H1 (cell line): Measurements from ENCODE around the gene IRF9. TPM values are rescaled to one million over a fixed set of nuclear protein-coding genes. Genes with fewer than 3 reads are reported as not detected.

Experiments used
- CTCF ChIA-PET: fragments of 300-600 bp; sonication (Branson Sonifier 250); formaldehyde crosslinking; loops from one replicate; lab custom pipeline; 2021; ENCODE audit not compliant: partially characterized antibody; lab: Charles Lee
- POLR2A ChIA-PET: fragments of 300-600 bp; sonication (Branson Sonifier 250); formaldehyde crosslinking; loops from one replicate; lab custom pipeline; 2021; ENCODE audit warnings: inconsistent platforms; ENCODE audit not compliant: partially characterized antibody; lab: Charles Lee
- DNase-seq, 2 experiments: peaks; one replicate each; pipeline versions ENCODE4 v3.0.0 to v3.0.0-alpha.2; 2010 to 2022; ENCODE audit warnings: low spot score in 2 of 2, low read depth in 1 of 2, mixed read lengths in 1 of 2
- FAIRE-seq: peaks from 2 replicates; lab custom pipeline; 2011; peaks lifted over from hg19 to GRCh38; lab: Jason Lieb, UNC
- H2AFZ ChIP-seq: 2 replicates; pipeline ENCODE4 v1.8.1; 2012; ENCODE audit warnings: low read length, inconsistent platforms
- H2AK5ac ChIP-seq: 2 replicates; pipeline ENCODE4 v1.6.1; 2013; ENCODE audit warnings: low read depth, low read length
- H2BK120ac ChIP-seq: replicated peaks from 2 replicates; pipeline ENCODE3; 2013; ENCODE audit warnings: low read depth, low read length, inconsistent platforms
- H2BK12ac ChIP-seq: 2 replicates; pipeline ENCODE4 v1.6.1; 2013; ENCODE audit warnings: low read depth, low read length
- H2BK15ac ChIP-seq: 2 replicates; pipeline ENCODE4 v1.6.1; 2013; ENCODE audit warnings: low read length
- H2BK20ac ChIP-seq: 2 replicates; pipeline ENCODE4 v1.6.1; 2013; ENCODE audit warnings: low read length
- H2BK5ac ChIP-seq: 2 replicates; pipeline ENCODE4 v1.6.1; 2013; ENCODE audit warnings: low read depth, low read length
- H3K14ac ChIP-seq: 2 replicates; pipeline ENCODE4 v1.6.1; 2013; ENCODE audit warnings: inconsistent platforms; ENCODE audit not compliant: insufficient read length
- H3K18ac ChIP-seq: 2 replicates; pipeline ENCODE4 v1.6.1; 2013; ENCODE audit warnings: low read length; ENCODE audit errors: extremely low read depth
- H3K23ac ChIP-seq: 2 replicates; pipeline ENCODE4 v1.6.1; 2013; ENCODE audit warnings: inconsistent platforms; ENCODE audit not compliant: insufficient read length
- H3K23me2 ChIP-seq: 2 replicates; pipeline ENCODE4 v1.6.1; 2013; ENCODE audit warnings: low read depth, low read length
- H3K27ac ChIP-seq: 2 replicates; pipeline ENCODE4 v1.6.1; 2011; ENCODE audit warnings: low read depth, low read length, inconsistent platforms
- H3K27me3 ChIP-seq, 4 experiments: replicated peaks in 1 of 4; 1 replicate in 1 of 4; 2 replicates in 3 of 4; pipeline versions ENCODE4 v1.6.1 to v1.8.1; 2011 to 2013; ENCODE audit warnings: low read length in 3 of 4, mild to moderate bottlenecking in 3 of 4, inconsistent platforms in 2 of 4, mixed read lengths in 2 of 4, moderate library complexity in 1 of 4; ENCODE audit not compliant: control insufficient read depth in 3 of 4, insufficient read depth in 3 of 4; ENCODE audit errors: extremely low read depth in 1 of 4
- H3K36me3 ChIP-seq, 4 experiments: 2 replicates each; pipeline versions ENCODE4 v1.6.1 to v1.8.1; 2011 to 2013; ENCODE audit warnings: mild to moderate bottlenecking in 4 of 4, low read length in 3 of 4, moderate library complexity in 2 of 4, control low read depth in 1 of 4, inconsistent platforms in 1 of 4; ENCODE audit not compliant: insufficient read depth in 4 of 4, control insufficient read depth in 2 of 4
- H3K4ac ChIP-seq: replicated peaks from 2 replicates; pipeline ENCODE3; 2013; ENCODE audit warnings: low read length, low read depth, mixed read lengths, inconsistent platforms; ENCODE audit not compliant: insufficient read length
- H3K4me1 ChIP-seq, 4 experiments: replicated peaks in 1 of 4; 1 replicate in 1 of 4; 2 replicates in 3 of 4; pipeline versions ENCODE4 v1.6.1 to v1.8.1; 2011 to 2013; ENCODE audit warnings: low read length in 3 of 4, inconsistent platforms in 2 of 4, mixed read lengths in 1 of 4; ENCODE audit not compliant: insufficient read depth in 4 of 4, control insufficient read depth in 3 of 4
- H3K4me2 ChIP-seq, 2 experiments: 2 replicates each; pipeline versions ENCODE4 v1.6.1 to v1.8.1; 2011 to 2013; ENCODE audit warnings: low read depth in 2 of 2, low read length in 2 of 2, control low read depth in 1 of 2, inconsistent platforms in 1 of 2, mild to moderate bottlenecking in 1 of 2; ENCODE audit not compliant: insufficient read depth in 1 of 2
- H3K4me3 ChIP-seq, 4 experiments: fragments of 200-600, 300-600 bp in 1 of 4; sonication (generic), shearing (Covaris generic), sonication (Bioruptor Twin) in 1 of 4; 2 replicates each; pipeline versions ENCODE4 v1.5.1 to v1.8.1; 2011 to 2016; ENCODE audit warnings: low read length in 4 of 4, low read depth in 3 of 4, control low read depth in 2 of 4, inconsistent platforms in 2 of 4, mild to moderate bottlenecking in 2 of 4, mixed read lengths in 1 of 4, moderate library complexity in 1 of 4; ENCODE audit not compliant: insufficient read depth in 2 of 4; ENCODE audit errors: extremely low read depth in 1 of 4
- H3K56ac ChIP-seq: replicated peaks from 2 replicates; pipeline ENCODE3; 2013; ENCODE audit warnings: low read depth, mild to moderate bottlenecking, mixed read lengths, low read length, inconsistent platforms; ENCODE audit not compliant: insufficient read length
- H3K79me1 ChIP-seq: 2 replicates; pipeline ENCODE4 v1.6.1; 2013; ENCODE audit warnings: low read depth, low read length, control low read depth
- H3K79me2 ChIP-seq, 2 experiments: 2 replicates each; pipeline versions ENCODE4 v1.6.1 to v1.8.1; 2012 to 2013; ENCODE audit warnings: low read length in 2 of 2, mild to moderate bottlenecking in 2 of 2, inconsistent platforms in 1 of 2; ENCODE audit not compliant: insufficient read depth in 2 of 2, control insufficient read depth in 1 of 2
- H3K9ac ChIP-seq, 4 experiments: replicated peaks in 1 of 4; 1 replicate in 1 of 4; 2 replicates in 3 of 4; pipeline versions ENCODE4 v1.6.1 to v1.8.1; 2011 to 2013; ENCODE audit warnings: low read depth in 3 of 4, low read length in 3 of 4, control low read depth in 2 of 4, mild to moderate bottlenecking in 2 of 4, moderate library complexity in 2 of 4, inconsistent platforms in 1 of 4; ENCODE audit errors: extremely low read depth in 1 of 4
- H3K9me3 ChIP-seq, 2 experiments: 2 replicates each; pipeline versions ENCODE4 v1.6.1 to v1.8.1; 2012 to 2013; ENCODE audit warnings: mild to moderate bottlenecking in 2 of 2, moderate library complexity in 2 of 2, control low read depth in 1 of 2, inconsistent platforms in 1 of 2, low read depth in 1 of 2, low read length in 1 of 2, mixed read lengths in 1 of 2; ENCODE audit not compliant: insufficient read depth in 2 of 2
- H4K20me1 ChIP-seq, 2 experiments: replicated peaks in 1 of 2; 2 replicates each; pipeline versions ENCODE3 to v1.8.1; 2011 to 2013; ENCODE audit warnings: inconsistent platforms in 2 of 2, low read length in 2 of 2, mild to moderate bottlenecking in 1 of 2; ENCODE audit not compliant: insufficient read depth in 2 of 2, control insufficient read depth in 1 of 2
- H4K5ac ChIP-seq: 2 replicates; pipeline ENCODE4 v1.6.1; 2013; ENCODE audit warnings: low read length, low read depth, mixed read lengths, inconsistent platforms; ENCODE audit not compliant: insufficient read length
- H4K8ac ChIP-seq: 2 replicates; pipeline ENCODE4 v1.8.0; 2013; ENCODE audit warnings: mild to moderate bottlenecking, moderate library complexity, low read length, inconsistent platforms; ENCODE audit not compliant: insufficient read depth; ENCODE audit errors: extremely low read depth
- H4K91ac ChIP-seq: replicated peaks from 2 replicates; pipeline ENCODE3; 2013; ENCODE audit warnings: low read length, mixed read lengths, inconsistent platforms; ENCODE audit not compliant: insufficient read length
- WGBS, 2 experiments: shearing (Covaris generic) in 1 of 2; methylation state at CpG; one replicate each; pipeline versions ENCODE4 v1.1.6 to v1.1.7; 2013 to 2015; ENCODE audit warnings: low lambda C conversion rate in 2 of 2, mixed read lengths in 2 of 2, inconsistent platforms in 1 of 2, low coverage in 1 of 2, missing lambda C conversion rate in 1 of 2; ENCODE audit not compliant: insufficient replicate concordance in 2 of 2, insufficient coverage in 1 of 2, insufficient read length in 1 of 2; ENCODE audit errors: extremely low coverage in 1 of 2, missing lambda C conversion rate in 1 of 2; 5-methylcytosine and 5-hydroxymethylcytosine counted together
- polyA plus RNA-seq, 7 experiments: library from polyadenylated mRNA; depleted of rRNA in 3 of 7; stranded (reverse) in 5 of 7; unstranded in 2 of 7; fragments of >200 nt in 5 of 7; fragments of 200-250 nt in 2 of 7; gene quantifications; 1 replicate in 5 of 7; 2 replicates in 1 of 7; 4 replicates in 1 of 7; pipeline versions ENCODE4 v1.2.1 to v1.2.3, GENCODE V29; 2011 to 2013; ENCODE audit warnings: missing spikeins in 2 of 7, mixed read lengths in 2 of 7
- total RNA-seq: library from RNA; stranded (reverse); fragmentation: NEBNext Ultra II Directional; extraction: Animal tissue kit (Norgen Biotek cat#: 25700); gene quantifications from 2 replicates; pipeline ENCODE4 v1.2.1, GENCODE V29; 2021

IRF9 gene
- total and polyA plus RNA-seq, 2 of the 8 experiments (the other 6 are each of a cell fraction or from before 2014, with no cell fraction given): 11.4 to 13.2 TPM

GRCh38 chr14:24143511-24143910 is 17.6 kb upstream of the IRF9 start:
- Histone ChIP-seq H4K5ac (no peak overlapping the region), H3K4ac (no peak overlapping the region), H3K56ac (no peak overlapping the region), H3K79me1 (peaks cover 7% of the 10 kb centered on the region; the same call in 1 of the 2 replicates), H3K4me1 (peaks cover 3 to 10% (median 7%) of the 10 kb centered on the region in 4 experiments; a peak in 6 of 7 replicates), H3K23ac (no peak overlapping the region), H3K18ac (no peak overlapping the region), H2BK20ac (no peak overlapping the region), H3K36me3 (peaks cover 8 to 20% (median 9%) of the 10 kb centered on the region in 4 experiments; a peak in 6 of 8 replicates), H3K9me3 (no peaks in the 10 kb centered on the region), H3K14ac (no peak overlapping the region), H3K4me3 (no peak overlapping the region), H2AFZ (no peak overlapping the region), H3K9ac (no peak overlapping the region), H3K23me2 (peaks cover 13% of the 10 kb centered on the region), H2BK5ac (no peak overlapping the region), H2BK120ac (no peak overlapping the region), H3K27me3 (no peaks in the 10 kb centered on the region), H2BK12ac (no peak overlapping the region), H2AK5ac (no peak overlapping the region), H4K20me1 (peaks cover 0 to 7% of the 10 kb centered on the region in 2 experiments), H2BK15ac (no peak overlapping the region), H3K4me2 (no peak overlapping the region), H3K27ac (no peak overlapping the region), H4K91ac (no peak overlapping the region), H4K8ac (no peak overlapping the region), H3K79me2 (peaks cover 0 to 30% of the 10 kb centered on the region in 2 experiments; a peak in 3 of 4 replicates)
- ChIA-PET POLR2A (interaction anchor here (1.0 to 1.5 kb wide), 6 partner anchors 17 to 52 kb away, joined by 3 to 5 read pairs (median 4); partner anchors contain the start of genes DCAF11, IPO4, IRF9 and TM9SF1), CTCF (interaction anchor here (0.5 to 1.5 kb wide), 6 partner anchors 9 to 1115 kb away, joined by 3 to 8 read pairs (median 3); partner anchors contain the start of genes DCAF11, IRF9 and NRL)
- DNase-seq: no peak
- 95% methylated on average over 2 of the region's 2 CpGs; no CpG with 5 or more reads in 1 of the 2 experiments for whole genome bisulfite sequencing, 2 experiments
- FAIRE-seq: no peak
